GM21423 (cell line): Measurements from ENCODE around the gene TVP23A.
"Not testable (repeated sequence)": the region's sequence is repeated elsewhere in the genome, so short reads cannot be mapped to it uniquely, and the experiment has no call there.

ENCODE experiments used
- ATAC-seq: cut with Tn5 transposase; IDR thresholded peaks from one replicate; pipeline ENCODE4 v1.9.1; 2021; ENCODE audit warnings: mild to moderate bottlenecking, moderate library complexity; ENCODE audit not compliant: unreplicated experiment

The TVP23A gene

GRCh38 chr16:10836174-10836853 lies 17.7 kb upstream of the TVP23A start:
- ATAC-seq: no peak

GRCh38 chr16:10835281-10835931 lies 16.8 kb upstream of the TVP23A start:
- ATAC-seq: peak; percentile 62

GRCh38 chr16:10834766-10835165 lies 16.2 kb upstream of the TVP23A start:
- no peak for ATAC-seq

- ATAC-seq: no peak
These were observed 15.5 kb upstream of the TVP23A start for GRCh38 chr16:10834130-10834529.

GRCh38 chr16:10833271-10833670 lies 14.7 kb upstream of the TVP23A start:
- no peak for ATAC-seq

- ATAC-seq: no peak
These were observed 13.6 kb upstream of the TVP23A start for GRCh38 chr16:10831894-10832886.

- ATAC-seq: not testable (repeated sequence)
These were observed 11.6 kb upstream of the TVP23A start for GRCh38 chr16:10830240-10830639.

- not testable (repeated sequence) for ATAC-seq
These were observed 10.9 kb upstream of the TVP23A start for GRCh38 chr16:10829390-10830098.

- ATAC-seq: no peak
These were observed 10.3 kb upstream of the TVP23A start for GRCh38 chr16:10828851-10829366.

- no peak for ATAC-seq
These were observed 9.2 kb upstream of the TVP23A start for GRCh38 chr16:10827691-10828341.

GRCh38 chr16:10824111-10824893 lies 5.7 kb upstream of the TVP23A start:
- no peak for ATAC-seq

- ATAC-seq: no peak
These were observed 4.1 kb upstream of the TVP23A start for GRCh38 chr16:10822702-10823101.

GRCh38 chr16:10820546-10820945 lies 2.0 kb upstream of the TVP23A start:
- no peak for ATAC-seq

GRCh38 chr16:10817514-10817913 lies 1.1 kb downstream of the TVP23A start:
- no peak for ATAC-seq

GRCh38 chr16:10813099-10813455 lies 5.5 kb downstream of the TVP23A start:
- no peak for ATAC-seq

GRCh38 chr16:10812312-10813098 lies 6.1 kb downstream of the TVP23A start:
- peak; percentile 72 for ATAC-seq

- no peak for ATAC-seq
These were observed 8.9 kb downstream of the TVP23A start for GRCh38 chr16:10809706-10810105.

- ATAC-seq: no peak
These were observed 9.7 kb downstream of the TVP23A start for GRCh38 chr16:10808850-10809249.

GRCh38 chr16:10808218-10808617 lies 10.4 kb downstream of the TVP23A start:
- no peak for ATAC-seq
